Suprapubic skin (tissue), 4 donors: ENCODE results near the gene PRAMEF13.
"Not testable (repeated sequence)": the region's sequence is repeated elsewhere in the genome, so short reads cannot be mapped to it uniquely, and the experiment has no call there.

Source experiments
- CTCF ChIP-seq, 2 donors: fragments of 200-600 bp in 1 of 2; fragments of 450-650 bp in 1 of 2; sonication (generic) in 1 of 2; IDR thresholded peaks; one replicate each; pipeline ENCODE4 v1.5.1; 2016 to 2019; ENCODE audit warnings: antibody characterized with exemption in 2 of 2, mild to moderate bottlenecking in 1 of 2, moderate library complexity in 1 of 2
- POLR2A ChIP-seq, 2 donors: fragments of 450-650 bp; IDR thresholded peaks; one replicate each; pipeline ENCODE4 v1.6.1; 2017; ENCODE audit warnings: antibody characterized with exemption in 2 of 2, mild to moderate bottlenecking in 2 of 2, moderate library complexity in 2 of 2
- POLR2AphosphoS5 ChIP-seq, 3 donors: sonication (generic); formaldehyde crosslinking; IDR thresholded peaks; one replicate each; pipeline ENCODE4 v1.6.1; 2017; ENCODE audit warnings: antibody characterized with exemption in 3 of 3

GRCh38 chr1:13243536-13244263 is 42.5 kb upstream of the PRAMEF13 start:
- not testable (repeated sequence) for TF ChIP-seq POLR2AphosphoS5, CTCF, POLR2A (IDR thresholded peaks at IDR 0.05)
